Stimulated activated CD4-positive, alpha-beta T cell treated with anti-CD3 and anti-CD28 coated beads, Interleukin-15, amount 100 ng/mL, for 48 hours (primary cell): ENCODE measurements around the gene TMEM233.

Experiments
- DNase-seq, 2 donors: peaks; one replicate each; pipeline ENCODE4 v3.0.0-alpha.2; 2020; ENCODE audit warnings: low read depth in 2 of 2

Gene TMEM233

GRCh38 chr12:119593578-119594398, at the start of gene TMEM233:
Gene TMEM233, plus strand, starts transcription at chr12:119593774. Its CDS starts 75 bp downstream, at chr12:119593849.
- no peak for DNase-seq

- DNase-seq = peak; percentile 20 to 38
These were observed 48.6 kb upstream of the TMEM233 start for GRCh38 chr12:119544765-119545625.

GRCh38 chr12:119546340-119546739, 47.2 kb upstream of the TMEM233 start:
- DNase-seq = no peak

GRCh38 chr12:119547001-119547400, 46.6 kb upstream of the TMEM233 start:
- no peak for DNase-seq

GRCh38 chr12:119556854-119557253, 36.7 kb upstream of the TMEM233 start:
- DNase-seq = no peak

GRCh38 chr12:119565404-119565803, 28.2 kb upstream of the TMEM233 start:
- DNase-seq = no peak

GRCh38 chr12:119570771-119571170, 22.8 kb upstream of the TMEM233 start:
- no peak for DNase-seq

GRCh38 chr12:119573086-119573485, 20.5 kb upstream of the TMEM233 start:
- no peak for DNase-seq

GRCh38 chr12:119574255-119574654, 19.3 kb upstream of the TMEM233 start:
- no peak for DNase-seq

GRCh38 chr12:119576118-119576810, 17.3 kb upstream of the TMEM233 start:
- no peak for DNase-seq

- no peak for DNase-seq
These were observed 16.7 kb upstream of the TMEM233 start for GRCh38 chr12:119576915-119577314.

- peak; percentile 7 to 30 for DNase-seq
These were observed 15.5 kb upstream of the TMEM233 start for GRCh38 chr12:119578112-119578511.

- no peak for DNase-seq
These were observed 4.5 kb upstream of the TMEM233 start for GRCh38 chr12:119589097-119589496.

- no peak for DNase-seq
These were observed 3.9 kb upstream of the TMEM233 start for GRCh38 chr12:119589634-119590033.

GRCh38 chr12:119592232-119592631, 1.3 kb upstream of the TMEM233 start:
- DNase-seq = no peak

- no peak for DNase-seq
These were observed 791 bp downstream of the TMEM233 start for GRCh38 chr12:119594399-119594730.

GRCh38 chr12:119594772-119595445, 1.3 kb downstream of the TMEM233 start:
- no peak for DNase-seq

- DNase-seq = no peak
These were observed 4.6 kb downstream of the TMEM233 start for GRCh38 chr12:119598159-119598558.

- DNase-seq = no peak
These were observed 8.5 kb downstream of the TMEM233 start for GRCh38 chr12:119601877-119602733.

GRCh38 chr12:119602734-119603094, 9.1 kb downstream of the TMEM233 start:
- no peak for DNase-seq

- no peak for DNase-seq
These were observed 10.2 kb downstream of the TMEM233 start for GRCh38 chr12:119603767-119604166.
